Putamen (tissue), 1 donor: ENCODE measurements around the gene CILP2.

Experiments
- DNase-seq: peaks from one replicate; pipeline ENCODE4 v3.0.0-alpha.2; 2016; ENCODE audit warnings: low spot score

The CILP2 gene, protein sequence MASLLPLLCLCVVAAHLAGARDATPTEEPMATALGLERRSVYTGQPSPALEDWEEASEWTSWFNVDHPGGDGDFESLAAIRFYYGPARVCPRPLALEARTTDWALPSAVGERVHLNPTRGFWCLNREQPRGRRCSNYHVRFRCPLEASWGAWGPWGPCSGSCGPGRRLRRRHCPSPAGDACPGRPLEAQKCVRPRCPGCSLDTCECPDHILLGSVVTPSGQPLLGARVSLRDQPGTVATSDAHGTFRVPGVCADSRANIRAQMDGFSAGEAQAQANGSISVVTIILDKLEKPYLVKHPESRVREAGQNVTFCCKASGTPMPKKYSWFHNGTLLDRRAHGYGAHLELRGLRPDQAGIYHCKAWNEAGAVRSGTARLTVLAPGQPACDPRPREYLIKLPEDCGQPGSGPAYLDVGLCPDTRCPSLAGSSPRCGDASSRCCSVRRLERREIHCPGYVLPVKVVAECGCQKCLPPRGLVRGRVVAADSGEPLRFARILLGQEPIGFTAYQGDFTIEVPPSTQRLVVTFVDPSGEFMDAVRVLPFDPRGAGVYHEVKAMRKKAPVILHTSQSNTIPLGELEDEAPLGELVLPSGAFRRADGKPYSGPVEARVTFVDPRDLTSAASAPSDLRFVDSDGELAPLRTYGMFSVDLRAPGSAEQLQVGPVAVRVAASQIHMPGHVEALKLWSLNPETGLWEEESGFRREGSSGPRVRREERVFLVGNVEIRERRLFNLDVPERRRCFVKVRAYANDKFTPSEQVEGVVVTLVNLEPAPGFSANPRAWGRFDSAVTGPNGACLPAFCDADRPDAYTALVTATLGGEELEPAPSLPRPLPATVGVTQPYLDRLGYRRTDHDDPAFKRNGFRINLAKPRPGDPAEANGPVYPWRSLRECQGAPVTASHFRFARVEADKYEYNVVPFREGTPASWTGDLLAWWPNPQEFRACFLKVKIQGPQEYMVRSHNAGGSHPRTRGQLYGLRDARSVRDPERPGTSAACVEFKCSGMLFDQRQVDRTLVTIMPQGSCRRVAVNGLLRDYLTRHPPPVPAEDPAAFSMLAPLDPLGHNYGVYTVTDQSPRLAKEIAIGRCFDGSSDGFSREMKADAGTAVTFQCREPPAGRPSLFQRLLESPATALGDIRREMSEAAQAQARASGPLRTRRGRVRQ

DNA sequence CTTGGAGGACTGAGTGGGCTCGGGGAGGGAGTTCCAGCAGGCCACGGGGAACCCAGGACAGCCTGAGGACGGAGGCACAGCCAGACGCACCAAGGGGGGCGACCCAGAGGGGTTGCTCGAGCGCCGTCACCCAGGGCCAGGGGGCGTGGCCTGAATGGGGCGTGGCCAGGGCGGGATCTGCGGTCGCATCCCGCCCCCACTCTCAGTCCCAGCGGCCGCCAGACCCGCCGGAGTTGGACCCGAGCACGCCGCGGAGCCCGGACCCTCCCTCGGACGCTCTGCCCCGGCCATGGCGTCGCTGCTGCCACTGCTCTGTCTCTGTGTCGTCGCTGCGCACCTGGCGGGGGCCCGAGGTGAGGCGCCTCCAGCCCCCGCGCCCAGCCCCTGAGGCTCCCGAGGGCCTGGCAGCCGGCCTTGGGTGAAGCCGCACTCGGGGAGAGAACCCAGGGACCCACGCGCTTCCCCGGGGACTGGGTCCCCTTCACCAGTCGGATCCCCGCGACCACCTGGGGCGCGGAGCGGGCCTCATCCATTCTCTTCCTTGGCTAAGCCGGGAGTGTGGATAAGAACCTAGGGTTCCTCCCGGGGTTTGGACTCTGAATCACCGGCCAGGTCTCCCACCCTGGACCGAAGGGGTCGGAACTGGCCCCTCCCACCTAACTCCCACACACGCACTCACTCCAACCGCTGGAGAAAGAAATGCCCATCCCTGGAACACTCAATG, at the start of gene CILP2:
Gene CILP2 (plus strand): TSS at position 205 of the 724 bp plus-strand sequence. CDS start 85 bp downstream, at position 290.
- no peak for DNase-seq

- DNase-seq, result peak; percentile 83
These were observed 49.0 kb upstream of the CILP2 start for GRCh38 chr19:19488875-19489690.

DNA sequence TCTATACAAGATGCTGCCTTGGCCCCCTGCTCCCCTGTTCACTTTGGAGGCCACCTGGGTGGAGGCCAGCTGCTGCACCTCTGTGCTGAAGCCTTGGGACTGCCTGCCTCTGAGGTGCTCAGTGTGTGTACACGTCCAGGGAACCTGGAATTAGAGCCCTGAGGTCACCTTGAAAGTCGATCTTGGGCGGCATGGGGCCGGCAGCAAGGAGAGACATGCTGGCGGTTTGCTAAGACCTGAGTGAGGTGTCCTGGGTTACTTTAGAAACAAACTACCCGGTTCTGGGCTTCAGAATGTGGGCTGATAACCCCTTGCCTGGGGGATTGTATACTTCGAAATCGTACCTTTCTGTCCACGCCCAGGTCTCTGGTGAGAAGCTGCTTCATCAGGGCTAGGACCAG, 48.3 kb upstream of the CILP2 start:
- DNase-seq, result no peak

GRCh38 chr19:19490214-19490968, 47.7 kb upstream of the CILP2 start:
- peak; percentile 84 for DNase-seq

DNA sequence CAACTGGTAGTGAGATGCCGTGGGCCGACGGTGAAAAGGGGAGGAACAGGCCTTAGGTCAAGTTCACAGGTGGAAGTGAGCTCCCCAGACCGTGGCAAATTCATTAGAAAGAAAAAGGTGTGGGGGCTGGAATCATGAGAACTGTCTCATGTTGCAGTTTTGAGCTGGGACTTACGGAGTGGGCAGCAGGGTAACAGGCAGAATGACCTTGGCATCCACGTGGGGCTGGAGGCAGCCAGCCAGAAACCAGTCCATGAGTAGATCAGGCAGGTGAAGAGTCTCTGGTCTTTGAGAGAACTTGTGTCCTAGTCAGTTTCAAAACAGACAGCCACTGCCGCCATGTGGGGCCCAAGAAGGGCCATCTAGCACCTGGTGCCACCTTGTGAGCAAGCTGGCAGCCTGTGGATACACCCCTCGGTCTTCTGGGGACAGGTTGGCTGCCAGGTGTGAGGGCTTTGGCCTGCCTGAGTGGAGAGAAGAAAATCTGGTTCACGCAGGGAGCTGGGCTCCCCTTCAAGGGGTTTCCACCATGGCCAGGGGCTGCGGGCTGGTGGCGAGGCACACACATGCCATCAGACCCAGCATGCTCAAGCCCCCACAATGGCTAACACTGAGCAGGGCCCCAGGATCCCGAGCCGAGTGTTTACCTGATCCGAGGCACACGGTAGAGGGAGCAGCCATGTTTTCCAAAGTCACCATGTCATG, 46.6 kb upstream of the CILP2 start:
- no peak for DNase-seq

DNA sequence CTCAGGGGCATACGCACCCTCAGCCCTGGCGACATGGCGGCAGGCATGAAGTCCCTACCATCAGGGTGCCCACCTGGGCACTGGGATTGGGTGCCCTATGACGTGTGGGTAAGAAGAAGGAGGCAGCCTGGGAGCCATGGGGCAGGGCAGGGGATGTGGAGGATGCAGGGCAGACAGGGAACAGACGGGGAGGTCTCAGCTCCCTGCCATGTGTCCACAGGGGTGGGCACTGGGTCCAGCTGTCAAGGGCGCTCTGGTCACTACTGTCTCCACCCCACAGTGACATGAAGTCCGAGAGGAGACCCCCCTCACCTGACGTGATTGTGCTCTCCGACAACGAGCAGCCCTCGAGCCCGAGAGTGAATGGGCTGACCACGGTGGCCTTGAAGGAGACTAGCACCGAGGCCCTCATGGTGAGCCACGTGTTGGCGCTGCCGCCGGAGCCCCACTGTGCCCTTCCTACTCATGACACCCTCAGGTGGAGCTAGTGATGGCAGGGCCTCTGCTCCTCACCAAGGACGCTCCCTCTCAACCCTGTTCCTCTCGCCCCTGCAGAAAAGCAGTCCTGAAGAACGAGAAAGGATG, 45.9 kb upstream of the CILP2 start:
- no peak for DNase-seq

- no peak for DNase-seq
These were observed 44.1 kb upstream of the CILP2 start for GRCh38 chr19:19493841-19494546.

DNA sequence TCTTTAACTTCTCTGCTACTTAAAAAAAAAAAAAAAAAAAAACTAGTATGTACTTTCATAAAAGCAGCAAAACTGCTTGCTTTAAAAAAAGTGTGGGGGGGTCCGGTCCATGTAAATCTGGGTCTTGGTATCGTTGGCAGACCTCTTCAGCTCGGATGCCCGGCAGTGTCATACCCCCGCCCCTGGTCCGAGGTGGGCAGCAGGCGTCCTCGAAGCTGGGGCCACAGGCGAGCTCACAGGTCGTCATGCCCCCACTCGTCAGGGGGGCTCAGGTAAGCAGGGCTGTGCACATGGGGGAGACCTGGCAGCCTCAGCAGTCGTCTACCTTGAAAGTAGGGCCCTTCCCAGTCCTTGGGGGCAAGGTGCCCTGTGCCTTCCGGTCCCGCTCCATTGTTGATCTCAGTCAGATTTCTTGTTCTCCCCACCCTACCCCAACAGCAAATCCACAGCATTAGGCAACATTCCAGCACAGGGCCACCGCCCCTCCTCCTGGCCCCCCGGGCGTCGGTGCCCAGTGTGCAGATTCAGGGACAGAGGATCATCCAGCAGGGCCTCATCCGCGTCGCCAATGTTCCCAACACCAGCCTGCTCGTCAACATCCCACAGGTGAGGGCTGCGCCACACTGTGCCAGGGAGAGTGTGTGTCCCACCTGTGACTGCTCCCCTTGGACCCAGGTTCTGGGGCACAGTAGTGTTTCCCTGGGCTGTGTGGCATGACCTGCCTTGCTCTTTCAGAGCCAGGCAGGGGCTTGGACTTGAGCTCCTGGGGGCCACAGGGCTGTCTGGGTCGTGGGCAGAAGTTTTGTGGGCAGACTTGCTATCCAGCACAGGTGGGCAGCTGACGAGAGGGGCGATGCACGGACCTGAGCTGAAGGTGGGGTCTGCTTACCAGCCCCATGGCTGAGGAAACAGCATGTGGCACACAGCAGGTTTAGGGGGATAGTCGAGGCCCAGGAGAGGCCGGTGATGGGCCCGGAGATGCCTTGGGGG, 42.2 kb upstream of the CILP2 start:
- DNase-seq, result no peak

- DNase-seq, result no peak
These were observed 39.6 kb upstream of the CILP2 start for GRCh38 chr19:19498255-19498991.

- DNase-seq, result no peak
These were observed 38.6 kb upstream of the CILP2 start for GRCh38 chr19:19499272-19499995.

- DNase-seq, result no peak
These were observed 37.0 kb upstream of the CILP2 start for GRCh38 chr19:19500975-19501644.

DNA sequence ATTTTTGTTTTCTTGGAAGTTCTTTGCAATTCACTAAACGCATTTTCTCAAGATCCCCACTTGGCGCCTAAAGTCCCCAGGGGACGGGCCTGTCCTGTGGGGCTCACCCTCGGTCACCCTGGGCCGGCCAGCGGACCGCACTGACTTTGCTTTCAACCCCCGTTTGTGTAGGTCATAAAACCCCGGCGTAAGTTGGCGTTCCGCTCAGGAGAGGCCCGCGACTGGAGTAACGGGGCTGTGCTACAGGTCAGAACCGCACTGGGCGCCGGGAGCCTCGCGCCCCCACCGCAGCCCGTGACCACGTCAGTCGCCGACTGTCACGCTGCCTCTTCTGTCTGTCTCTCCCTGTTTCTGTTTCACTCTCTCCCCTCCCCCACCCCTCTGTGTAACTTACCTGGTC, 36.3 kb upstream of the CILP2 start:
- DNase-seq, result no peak

- no peak for DNase-seq
These were observed 35.8 kb upstream of the CILP2 start for GRCh38 chr19:19502281-19502680.

DNA sequence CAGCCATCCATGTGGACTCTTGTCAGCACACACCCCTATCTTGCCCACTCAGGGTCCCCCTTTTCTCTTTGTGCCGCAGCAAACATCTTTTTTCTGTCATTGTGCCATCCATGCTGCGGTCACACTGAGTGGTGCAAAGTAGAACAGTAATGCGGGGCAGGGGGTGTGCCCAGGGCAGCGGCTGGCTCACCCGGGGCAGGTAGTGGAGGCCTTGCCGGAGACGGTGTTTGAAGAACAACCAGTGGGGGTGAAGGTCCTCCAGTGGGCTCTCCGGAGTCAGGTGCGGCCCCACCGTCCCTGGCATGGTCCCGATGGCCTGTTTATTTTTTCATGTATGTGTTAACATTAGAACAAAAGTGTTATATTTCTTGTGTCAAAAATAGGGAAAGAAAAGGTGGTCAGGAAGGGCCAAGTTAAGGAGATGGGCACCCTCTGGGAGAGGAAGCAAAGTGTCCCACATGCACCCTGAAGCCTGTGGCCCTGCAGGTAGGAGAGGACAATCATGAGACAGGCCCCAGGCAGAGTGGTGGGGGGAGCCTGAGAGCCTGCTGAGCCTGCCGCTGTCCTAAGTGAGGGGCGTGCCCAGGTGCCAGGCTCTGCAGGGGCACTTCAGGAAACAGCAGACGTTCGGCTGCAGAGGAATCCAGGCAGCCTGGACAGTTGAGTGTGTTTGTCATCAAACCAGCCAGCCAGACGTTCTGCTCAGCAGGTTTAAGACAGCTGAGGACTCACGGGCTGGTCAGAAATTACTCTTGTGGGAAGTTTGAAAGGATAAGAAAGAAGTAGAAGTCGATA, 35.1 kb upstream of the CILP2 start:
- no peak for DNase-seq
